Type B pancreatic cell (in vitro differentiated cells): ENCODE data around the gene RTL9. TPM values are rescaled to one million over a fixed set of nuclear protein-coding genes. Genes with fewer than 3 reads are reported as not detected.

Experiments
- DNase-seq: peaks from one replicate; pipeline ENCODE4 v3.0.0; 2021; ENCODE audit warnings: mixed read lengths; ENCODE audit not compliant: unreplicated experiment; ENCODE audit errors: extremely low spot score
- H3K27ac Mint-ChIP-seq: 2 replicates; pipeline ENCODE4 v1.8.0; 2021; ENCODE audit warnings: mild to moderate bottlenecking, mixed read lengths
- H3K27me3 Mint-ChIP-seq: 2 replicates; pipeline ENCODE4 v1.8.0; 2021; ENCODE audit warnings: mixed read lengths
- H3K36me3 Mint-ChIP-seq: 2 replicates; pipeline ENCODE4 v1.8.0; 2021; ENCODE audit warnings: mixed read lengths
- H3K4me1 Mint-ChIP-seq: one replicate; pipeline ENCODE4 v1.8.0; 2021; ENCODE audit warnings: mixed read lengths; ENCODE audit not compliant: unreplicated experiment
- H3K4me3 Mint-ChIP-seq: 2 replicates; pipeline ENCODE4 v1.8.0; 2021; ENCODE audit warnings: mild to moderate bottlenecking, mixed read lengths
- H3K9me3 Mint-ChIP-seq: 2 replicates; pipeline ENCODE4 v1.8.0; 2021; ENCODE audit warnings: mixed read lengths
- total RNA-seq: library from RNA; stranded (reverse); gene quantifications from 2 replicates; pipeline ENCODE4 v1.2.1, GENCODE V29; 2021; ENCODE audit warnings: low replicate concordance
- TF ChIP-seq, protein P1 (sequence below): fragments of 200-600 bp; sonication (generic); conservative IDR thresholded peaks from 2 replicates; pipeline ENCODE4 v1.5.0; 2021; ENCODE audit warnings: antibody characterized with exemption, mild to moderate bottlenecking

The RTL9 gene
- total RNA-seq, 1 donor from 2014 or later = 0.39 TPM

DNA sequence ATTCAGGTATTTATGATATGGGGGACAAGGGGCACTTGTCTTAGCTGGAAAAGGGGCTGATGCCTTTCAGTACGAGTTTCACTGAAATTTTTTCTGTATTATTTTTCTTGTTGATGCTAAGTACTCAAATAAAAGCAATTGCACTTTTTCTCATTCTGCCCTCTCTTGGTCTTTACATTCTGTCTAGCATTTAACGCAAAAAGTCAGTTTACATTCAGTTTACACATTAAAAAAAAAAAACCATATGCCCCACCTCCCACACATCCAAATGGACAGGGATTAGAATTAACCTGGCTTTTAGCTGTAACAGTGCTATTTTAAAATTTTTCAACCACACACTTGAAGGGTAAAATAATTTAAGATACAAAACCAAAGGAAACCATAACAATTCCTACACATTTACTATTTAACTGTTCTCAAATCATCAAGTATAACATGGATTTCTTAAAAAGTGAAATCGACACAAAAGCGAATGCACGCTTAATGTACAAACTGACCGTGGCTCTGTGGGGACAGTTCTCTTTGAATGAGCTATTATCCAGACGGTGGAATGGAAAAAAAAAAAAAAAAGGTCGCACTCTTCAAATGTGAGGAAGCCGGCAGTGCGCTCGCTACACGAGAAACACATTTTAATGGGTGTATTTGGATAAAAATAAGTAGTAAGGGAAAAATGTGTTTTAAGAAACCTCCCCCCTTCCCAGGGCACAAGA lies 42.1 kb upstream of the RTL9 start:
- Mint-ChIP-seq H3K4me1 (peaks cover 26% of the 10 kb centered on the region), H3K27ac (peak overlapping the region; percentile 87), H3K36me3 (no peaks in the 10 kb centered on the region), H3K27me3 (no peaks in the 10 kb centered on the region), H3K9me3 (no peaks in the 10 kb centered on the region), H3K4me3 (peak overlapping the region; percentile 99)
- DNase-seq = no peak
- TF ChIP-seq, protein P1, sequence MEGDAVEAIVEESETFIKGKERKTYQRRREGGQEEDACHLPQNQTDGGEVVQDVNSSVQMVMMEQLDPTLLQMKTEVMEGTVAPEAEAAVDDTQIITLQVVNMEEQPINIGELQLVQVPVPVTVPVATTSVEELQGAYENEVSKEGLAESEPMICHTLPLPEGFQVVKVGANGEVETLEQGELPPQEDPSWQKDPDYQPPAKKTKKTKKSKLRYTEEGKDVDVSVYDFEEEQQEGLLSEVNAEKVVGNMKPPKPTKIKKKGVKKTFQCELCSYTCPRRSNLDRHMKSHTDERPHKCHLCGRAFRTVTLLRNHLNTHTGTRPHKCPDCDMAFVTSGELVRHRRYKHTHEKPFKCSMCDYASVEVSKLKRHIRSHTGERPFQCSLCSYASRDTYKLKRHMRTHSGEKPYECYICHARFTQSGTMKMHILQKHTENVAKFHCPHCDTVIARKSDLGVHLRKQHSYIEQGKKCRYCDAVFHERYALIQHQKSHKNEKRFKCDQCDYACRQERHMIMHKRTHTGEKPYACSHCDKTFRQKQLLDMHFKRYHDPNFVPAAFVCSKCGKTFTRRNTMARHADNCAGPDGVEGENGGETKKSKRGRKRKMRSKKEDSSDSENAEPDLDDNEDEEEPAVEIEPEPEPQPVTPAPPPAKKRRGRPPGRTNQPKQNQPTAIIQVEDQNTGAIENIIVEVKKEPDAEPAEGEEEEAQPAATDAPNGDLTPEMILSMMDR = no peak

DNA sequence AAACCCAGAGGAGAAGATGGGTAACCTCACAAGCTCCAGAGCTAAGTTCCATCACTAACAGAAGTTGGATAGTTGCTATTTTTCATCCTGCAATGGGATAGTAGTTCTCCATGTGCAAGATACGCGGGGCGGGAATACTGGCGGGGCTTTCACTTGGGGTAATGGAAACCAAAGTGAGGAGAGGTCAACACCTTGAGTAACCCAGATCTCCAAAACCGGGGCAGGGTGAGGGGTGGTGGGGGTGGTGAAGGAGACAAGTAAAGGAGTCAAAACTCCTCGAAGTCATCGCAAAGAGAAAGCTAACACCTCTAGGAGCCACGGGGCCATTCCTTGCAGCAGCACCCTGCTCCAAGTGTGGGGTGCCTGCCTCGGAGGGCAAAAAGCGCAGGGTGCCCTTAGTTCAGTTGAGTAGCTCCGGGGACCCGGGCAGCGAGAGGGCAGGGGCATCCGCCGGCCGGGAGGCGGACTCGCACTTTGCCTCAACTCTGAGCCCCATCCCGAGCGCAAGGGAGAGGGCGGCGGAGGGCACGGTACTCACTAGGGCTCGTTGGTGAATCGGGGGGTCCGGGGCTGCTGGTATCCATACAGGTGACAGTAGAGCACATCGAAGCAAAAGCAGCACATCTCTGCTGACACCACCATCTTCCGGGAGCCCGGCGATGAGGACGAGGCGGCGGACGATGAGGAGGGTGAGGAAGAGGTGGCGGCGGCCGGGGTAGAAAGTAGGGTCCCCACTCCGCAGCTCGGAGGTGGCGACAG lies 41.4 kb upstream of the RTL9 start:
- Mint-ChIP-seq H3K27me3 (no peaks in the 10 kb centered on the region), H3K4me3 (peak overlapping the region; percentile 99), H3K9me3 (no peaks in the 10 kb centered on the region), H3K36me3 (no peaks in the 10 kb centered on the region), H3K27ac (peak overlapping the region; percentile 87), H3K4me1 (peaks cover 23% of the 10 kb centered on the region)
- TF ChIP-seq, protein P1 = peak; percentile 36
- peak; percentile 71 for DNase-seq

DNA sequence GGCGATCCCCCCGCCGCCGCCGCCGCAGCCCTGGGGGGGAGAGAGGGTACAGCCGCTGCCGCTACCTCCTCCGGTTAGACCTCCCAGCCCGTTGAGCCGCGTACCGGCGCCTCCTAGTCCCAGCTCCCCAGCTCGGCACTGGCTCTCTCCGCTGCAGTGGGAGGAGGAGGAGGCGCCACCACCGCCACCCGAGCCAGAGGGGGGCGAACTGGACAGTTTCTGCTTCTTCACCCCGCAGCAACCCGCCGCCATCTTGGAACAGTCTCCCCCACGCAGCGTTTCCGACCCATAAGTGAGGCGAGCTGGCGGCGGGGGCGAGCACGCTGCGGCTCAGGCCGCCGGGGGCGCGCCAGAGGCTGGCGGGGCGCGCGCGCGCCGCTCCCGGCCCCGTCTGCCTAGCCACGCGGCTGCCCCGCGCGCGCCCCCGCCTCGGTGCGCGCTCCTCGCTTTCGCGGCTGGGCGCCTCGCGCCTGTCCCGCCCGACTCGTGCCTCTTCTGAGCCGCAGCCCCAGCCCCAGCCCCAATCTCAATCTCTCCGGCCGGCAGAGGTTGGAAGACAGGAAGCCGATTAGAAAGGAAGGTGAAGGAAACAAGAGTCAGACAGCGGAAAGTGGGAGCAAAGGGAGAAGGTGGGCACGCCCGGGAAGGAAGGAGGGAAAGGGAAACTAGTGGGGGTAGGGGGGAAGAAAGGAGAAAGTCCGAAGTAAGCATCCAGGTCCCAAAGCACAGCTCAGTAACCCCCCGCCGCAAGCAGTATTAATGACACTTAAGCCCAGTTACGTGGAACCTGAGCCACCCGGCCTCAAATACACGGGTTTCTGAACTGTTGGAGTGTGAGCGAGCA lies 40.6 kb upstream of the RTL9 start, which contains the start of gene AMMECR1:
Gene AMMECR1, minus strand, starts transcription at position 266 of the 844 bp plus-strand sequence. Its CDS starts 14 bp downstream, at position 252.
- no peaks in the 10 kb centered on the region for H3K36me3 Mint-ChIP-seq
- peak within 1 kb of the TSS; percentile 99 for H3K4me3 Mint-ChIP-seq
- no peaks in the 10 kb centered on the region for H3K27me3 Mint-ChIP-seq
- H3K4me1 Mint-ChIP-seq = peaks cover 18% of the 10 kb centered on the region
- DNase-seq = peak; percentile 91
- TF ChIP-seq, protein P1 = no peak
- H3K9me3 Mint-ChIP-seq = no peaks in the 10 kb centered on the region
- peak within 1 kb of the TSS; percentile 94 for H3K27ac Mint-ChIP-seq

DNA sequence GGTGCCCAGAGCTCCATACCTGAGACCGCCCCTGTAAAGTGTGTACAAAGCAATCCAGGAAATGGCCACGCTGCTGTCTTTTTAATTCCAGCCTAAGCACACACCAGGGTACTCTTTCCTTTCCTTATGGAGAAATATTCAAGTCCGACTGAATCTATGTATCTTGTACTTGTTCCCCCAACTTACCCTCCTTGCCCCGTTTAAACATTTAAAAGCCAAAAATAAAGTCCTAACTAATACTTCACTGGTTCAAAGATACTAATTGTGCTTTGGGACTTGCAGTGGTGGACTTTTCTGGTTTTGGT lies 40.0 kb upstream of the RTL9 start:
- DNase-seq = no peak
- H3K36me3 Mint-ChIP-seq = no peaks in the 10 kb centered on the region
- H3K4me3 Mint-ChIP-seq = peak overlapping the region; percentile 99
- H3K4me1 Mint-ChIP-seq = peaks cover 16% of the 10 kb centered on the region
- no peaks in the 10 kb centered on the region for H3K27me3 Mint-ChIP-seq
- no peaks in the 10 kb centered on the region for H3K9me3 Mint-ChIP-seq
- TF ChIP-seq, protein P1 = no peak
- H3K27ac Mint-ChIP-seq = peak overlapping the region; percentile 94

DNA sequence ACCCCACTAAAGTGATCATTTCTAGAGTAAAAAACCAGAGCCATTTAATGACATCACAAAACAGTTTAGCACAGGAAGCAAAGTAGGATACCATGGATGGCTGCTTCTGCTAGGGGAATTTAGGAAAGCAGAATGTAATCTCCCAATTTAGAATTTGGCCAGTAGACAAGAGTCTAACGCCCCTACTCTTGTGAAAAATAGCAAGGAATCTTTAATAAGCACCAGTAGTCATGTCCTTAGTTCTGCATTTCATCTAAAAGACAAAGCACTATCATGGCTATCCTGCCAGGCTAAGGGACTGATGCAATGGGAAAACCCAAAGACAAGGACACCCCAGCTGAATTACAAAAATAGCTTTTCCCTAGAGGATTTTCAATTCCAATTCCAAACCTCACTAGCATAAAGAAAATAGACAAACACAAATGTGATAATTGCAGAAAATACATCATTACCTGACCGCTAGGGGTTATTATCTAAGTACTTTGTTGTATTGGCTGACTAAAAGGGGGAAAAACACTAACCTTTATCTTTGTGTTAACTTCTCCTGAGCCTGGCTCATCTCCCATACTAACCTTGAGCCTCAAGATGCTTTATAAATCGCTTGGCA lies 38.2 kb upstream of the RTL9 start:
- peak overlapping the region; percentile 14 for H3K4me3 Mint-ChIP-seq
- no peaks in the 10 kb centered on the region for H3K36me3 Mint-ChIP-seq
- H3K27ac Mint-ChIP-seq = no peak overlapping the region
- DNase-seq = no peak
- TF ChIP-seq, protein P1 = no peak
- no peaks in the 10 kb centered on the region for H3K27me3 Mint-ChIP-seq
- peaks cover 9% of the 10 kb centered on the region for H3K4me1 Mint-ChIP-seq
- no peaks in the 10 kb centered on the region for H3K9me3 Mint-ChIP-seq
